K562 (cell line): ENCODE data around the gene HYAL3. TPM values are rescaled to one million over a fixed set of nuclear protein-coding genes. Genes with fewer than 3 reads are reported as not detected.
A peak's percentile ranks its signal among the peaks of the same experiment; 100 is the strongest.

Experiments used
- ATF1 ChIP-seq, 2 experiments: fragments of 450-650 bp in 1 of 2; IDR thresholded peaks; 2 replicates each; pipeline ENCODE4 v1.6.1; 2016; ENCODE audit warnings: missing compliant biosample characterization in 1 of 2, missing genetic modification characterization in 1 of 2
- BCOR ChIP-seq: fragments of 450-650 bp; IDR thresholded peaks from 2 replicates; pipeline ENCODE4 v1.6.1; 2016
- CREBBP ChIP-seq: IDR thresholded peaks from one replicate; pipeline ENCODE4 v1.6.1; 2012; ENCODE audit warnings: low read depth, mild to moderate bottlenecking, control low read depth, inconsistent platforms, low read length
- CUX1 ChIP-seq: fragments of 200-800 bp; sonication (Bioruptor generic); IDR thresholded peaks from 2 replicates; pipeline ENCODE4 v1.6.1; 2016; ENCODE audit warnings: missing genetic modification characterization, missing compliant biosample characterization
- E2F6 ChIP-seq, 2 experiments: IDR thresholded peaks; 2 replicates each; pipeline ENCODE4 v1.6.1; 2011; ENCODE audit warnings: borderline replicate concordance in 1 of 2, control low read depth in 1 of 2, low read depth in 1 of 2, low read length in 1 of 2, mild to moderate bottlenecking in 1 of 2, mixed read lengths in 1 of 2, moderate library complexity in 1 of 2; ENCODE audit not compliant: insufficient read depth in 1 of 2, insufficient read length in 1 of 2, poor library complexity in 1 of 2, severe bottlenecking in 1 of 2; ENCODE audit errors: extremely low read depth in 1 of 2
- E2F8 ChIP-seq: fragments of 450-650 bp; IDR thresholded peaks from 2 replicates; pipeline ENCODE4 v1.7.1; 2018; ENCODE audit warnings: mild to moderate bottlenecking, low read depth; ENCODE audit not compliant: partially characterized antibody
- ESRRA ChIP-seq: fragments of 450-650 bp; IDR thresholded peaks from 2 replicates; pipeline ENCODE4 v1.6.1; 2014; ENCODE audit warnings: low read depth, mild to moderate bottlenecking, moderate library complexity, borderline replicate concordance
- GTF2F1 ChIP-seq: IDR thresholded peaks from 2 replicates; pipeline ENCODE4 v1.6.1; 2011; ENCODE audit warnings: low read depth, low read length, improper control_type of control experiment
- KDM4B ChIP-seq, 2 experiments: fragments of 450-650 bp in 1 of 2; sonication (generic) in 1 of 2; IDR thresholded peaks; 2 replicates each; pipeline ENCODE4 v1.6.1; 2016 to 2017; ENCODE audit warnings: borderline replicate concordance in 2 of 2, antibody characterized with exemption in 1 of 2, low read depth in 1 of 2, mild to moderate bottlenecking in 1 of 2
- MAZ ChIP-seq, 2 experiments: fragments of 450-650 bp in 1 of 2; sonication (generic) in 1 of 2; formaldehyde crosslinking; IDR thresholded peaks in 1 of 2; conservative IDR thresholded peaks in 1 of 2; 2 replicates each; pipeline versions ENCODE4 v1.4.0 to v1.5.0; 2020; ENCODE audit warnings: mild to moderate bottlenecking in 1 of 2, missing genetic modification reagents in 1 of 2
- MEF2A ChIP-seq: IDR thresholded peaks from 2 replicates; pipeline ENCODE4 v1.6.1; 2011; ENCODE audit warnings: low read depth, mild to moderate bottlenecking, low read length, moderate library complexity; ENCODE audit not compliant: control insufficient read depth
- NR2F6 ChIP-seq: fragments of 450-650 bp; formaldehyde crosslinking; IDR thresholded peaks from 2 replicates; pipeline ENCODE4 v1.4.0; 2020; ENCODE audit warnings: mild to moderate bottlenecking
- NRF1 ChIP-seq, 2 experiments: fragments of 450-650 bp; IDR thresholded peaks in 1 of 2; conservative IDR thresholded peaks in 1 of 2; 2 replicates each; pipeline ENCODE4 v1.6.1; 2014; ENCODE audit warnings: mild to moderate bottlenecking in 2 of 2
- TAF1 ChIP-seq: IDR thresholded peaks from 2 replicates; pipeline ENCODE4 v1.6.1; 2011; ENCODE audit warnings: mild to moderate bottlenecking, low read length, moderate library complexity; ENCODE audit not compliant: insufficient read depth, control insufficient read depth, severe bottlenecking; ENCODE audit errors: extremely low read depth
- XRCC5 ChIP-seq: fragments of 200-400 bp; formaldehyde crosslinking; IDR thresholded peaks from 2 replicates; pipeline ENCODE4 v1.6.1; 2017; ENCODE audit warnings: low read depth, mild to moderate bottlenecking, low read length
- ZFP30 ChIP-seq: fragments of 250-450 bp; sonication (Bioruptor Pico); IDR thresholded peaks from 2 replicates; pipeline ENCODE4 v1.8.0; 2022; ENCODE audit warnings: moderate library complexity, mild to moderate bottlenecking, inconsistent platforms, borderline replicate concordance
- polyA plus RNA-seq, 8 experiments: library from polyadenylated mRNA; depleted of rRNA in 4 of 8; stranded (reverse) in 5 of 8; unstranded in 3 of 8; fragments of >200 nt; fragmentation: Nextera tagmentation in 2 of 8; fragmentation: Illumina TruSeq in 1 of 8; extraction: Ambion mirVana in 2 of 8; extraction: Trizol in 1 of 8; gene quantifications; 2 replicates each; pipeline versions ENCODE4 v1.2.1 to v1.2.3, GENCODE V29; 2011 to 2014; ENCODE audit warnings: inconsistent platforms in 1 of 8, missing spikeins in 1 of 8
- total RNA-seq, 7 experiments: library from RNA; depleted of rRNA in 6 of 7; stranded (reverse); fragments of >200 nt in 6 of 7; fragmentation: Illumina TruSeq in 2 of 7; extraction: Trizol in 2 of 7; gene quantifications; 2 replicates each; pipeline versions ENCODE4 v1.2.1 to v1.2.3, GENCODE V29; 2011 to 2021; ENCODE audit warnings: low replicate concordance in 1 of 7

The HYAL3 gene
- total and polyA plus RNA-seq, 9 of the 15 experiments (the other 6 are each of a cell fraction or from before 2014, with no cell fraction given): 0.38 to 9.1 (median 6.8) TPM

- TF ChIP-seq MEF2A: no peak
- peak; percentile 46 to 90; a peak in 3 of 4 replicates for TF ChIP-seq MAZ (CRISPR knock-in tag; conservative IDR thresholded peaks at IDR 0.05 in 1 of 2, IDR thresholded peaks at IDR 0.05 in 1 of 2)
- TF ChIP-seq NRF1 (conservative IDR thresholded peaks at IDR 0.05 in 1 of 2, IDR thresholded peaks at IDR 0.05 in 1 of 2): peak; percentile 65 to 72
- no peak for TF ChIP-seq CUX1 (CRISPR knock-in tag)
- peak; percentile 15 for TF ChIP-seq TAF1
- TF ChIP-seq ZFP30 (CRISPR knock-in tag): no peak
- TF ChIP-seq KDM4B (IDR thresholded peaks at IDR 0.05; ENCODE audit: borderline replicate concordance in 2 of 2, low read depth in 1 of 2): no peak
- TF ChIP-seq E2F6 (IDR thresholded peaks at IDR 0.05; ENCODE audit: borderline replicate concordance in 1 of 2, extremely low read depth in 1 of 2, insufficient read depth in 1 of 2, insufficient read length in 1 of 2, low read depth in 1 of 2, low read length in 1 of 2, poor library complexity in 1 of 2, severe bottlenecking in 1 of 2): peak in 1 of 2 experiments; percentile 6
- TF ChIP-seq E2F8: peak; percentile 43
- no peak for TF ChIP-seq ATF1 (CRISPR knock-in tag; IDR thresholded peaks at IDR 0.05)
- TF ChIP-seq ATF1 (tag; IDR thresholded peaks at IDR 0.05): 0 out of 2 replicates have a peak, but pooled peaks have one; percentile 24
- no peak for TF ChIP-seq GTF2F1
- peak; percentile 79; the same call in 1 of the 2 replicates for TF ChIP-seq XRCC5
- TF ChIP-seq CREBBP: no peak
- TF ChIP-seq BCOR: 0 out of 2 replicates have a peak, but pooled peaks have one; percentile 20
- TF ChIP-seq NR2F6 (CRISPR knock-in tag): peak; percentile 35; the same call in 1 of the 2 replicates
- TF ChIP-seq ESRRA: no peak; the same call in 1 of the 2 replicates
These were observed 26.1 kb downstream of the HYAL3 start (continued) for GRCh38 chr3:50272911-50273688.
